ENCODE data around the gene REG3A.

DNA sequence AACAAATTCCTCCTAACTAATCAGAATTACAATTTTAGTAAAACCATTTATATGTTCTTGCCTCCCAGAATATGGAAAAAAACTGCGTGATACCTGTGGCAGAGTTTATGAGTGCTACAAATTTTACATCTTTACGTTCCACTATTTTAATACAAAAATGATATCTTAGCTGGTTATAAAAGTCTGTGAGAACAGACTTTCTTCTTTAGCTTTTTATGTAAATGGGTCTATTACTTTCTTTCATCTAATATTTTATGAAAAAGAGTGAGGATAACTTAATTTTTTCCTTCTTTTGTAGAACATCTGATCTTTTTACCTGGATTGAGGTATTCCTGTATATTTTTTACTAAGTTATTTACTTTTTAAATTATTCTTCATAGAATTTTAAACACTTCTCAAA, 22.1 kb upstream of the REG3A start:
- TF ChIP-seq POLR2A (IDR thresholded peaks at IDR 0.05) = no peak
- TF ChIP-seq, protein P1, sequence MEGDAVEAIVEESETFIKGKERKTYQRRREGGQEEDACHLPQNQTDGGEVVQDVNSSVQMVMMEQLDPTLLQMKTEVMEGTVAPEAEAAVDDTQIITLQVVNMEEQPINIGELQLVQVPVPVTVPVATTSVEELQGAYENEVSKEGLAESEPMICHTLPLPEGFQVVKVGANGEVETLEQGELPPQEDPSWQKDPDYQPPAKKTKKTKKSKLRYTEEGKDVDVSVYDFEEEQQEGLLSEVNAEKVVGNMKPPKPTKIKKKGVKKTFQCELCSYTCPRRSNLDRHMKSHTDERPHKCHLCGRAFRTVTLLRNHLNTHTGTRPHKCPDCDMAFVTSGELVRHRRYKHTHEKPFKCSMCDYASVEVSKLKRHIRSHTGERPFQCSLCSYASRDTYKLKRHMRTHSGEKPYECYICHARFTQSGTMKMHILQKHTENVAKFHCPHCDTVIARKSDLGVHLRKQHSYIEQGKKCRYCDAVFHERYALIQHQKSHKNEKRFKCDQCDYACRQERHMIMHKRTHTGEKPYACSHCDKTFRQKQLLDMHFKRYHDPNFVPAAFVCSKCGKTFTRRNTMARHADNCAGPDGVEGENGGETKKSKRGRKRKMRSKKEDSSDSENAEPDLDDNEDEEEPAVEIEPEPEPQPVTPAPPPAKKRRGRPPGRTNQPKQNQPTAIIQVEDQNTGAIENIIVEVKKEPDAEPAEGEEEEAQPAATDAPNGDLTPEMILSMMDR (IDR thresholded peaks at IDR 0.05) = no peak

Measured in prostate gland (tissue), 2 donors.